GM20000 (cell line): Measurements from ENCODE around the gene KLHL20.

Experiments used
- DNase-seq: peaks from one replicate; pipeline ENCODE4 v3.0.0; 2012; ENCODE audit warnings: low spot score
- CTCF ChIP-seq: IDR thresholded peaks from 2 replicates; pipeline ENCODE4 v1.5.1; 2012; ENCODE audit warnings: mild to moderate bottlenecking, control low read depth; ENCODE audit errors: extremely low read depth, missing control alignments

The KLHL20 gene

GRCh38 chr1:173823781-173824314 is 109.1 kb downstream of the KLHL20 start:
- no peak for TF ChIP-seq CTCF
- no peak for DNase-seq

GRCh38 chr1:173824315-173825081 is 109.7 kb downstream of the KLHL20 start, which contains the start of the genes CENPL and DARS2:
Gene CENPL, minus strand, starts transcription at chr1:173824883. Its CDS starts 13,584 bp downstream, at chr1:173811299.
Gene DARS2, plus strand, starts transcription at chr1:173824673. Its CDS starts 557 bp downstream, at chr1:173825230.
- peak; percentile 85 for DNase-seq
- no peak for TF ChIP-seq CTCF

GRCh38 chr1:173827611-173828010 is 112.8 kb downstream of the KLHL20 start:
- DNase-seq, result no peak
- TF ChIP-seq CTCF, result no peak

GRCh38 chr1:173832748-173833147 is 118.0 kb downstream of the KLHL20 start:
- no peak for TF ChIP-seq CTCF

More at GRCh38 chr1:173832748-173833147, 118.0 kb downstream of the KLHL20 start:
- DNase-seq, result no peak
